Right lobe of liver (tissue), 4 donors: ENCODE results near the gene AKAP17A.

ENCODE experiments used
- POLR2A ChIP-seq: fragments of 450-650 bp; IDR thresholded peaks from one replicate; pipeline ENCODE4 v1.6.1; 2017; ENCODE audit warnings: antibody characterized with exemption, mild to moderate bottlenecking
- TF ChIP-seq, protein P1 (sequence below), 4 donors: fragments of 200-600 bp in 3 of 4; fragments of 450-650 bp in 1 of 4; IDR thresholded peaks; one replicate each; pipeline versions ENCODE4 v1.5.1 to v1.8.0; 2016 to 2022; ENCODE audit warnings: antibody characterized with exemption in 4 of 4, mild to moderate bottlenecking in 2 of 4
- donor health status: DM: no; HTN: no; CAD: no.
- donor health status: DM: no; HTN: no; CAD: no.
- donor health status: DM: no; HTN: yes; CAD: no.

GRCh38 chrX:1595711-1596060, 4.3 kb downstream of the AKAP17A start:
- TF ChIP-seq POLR2A, result no peak
- TF ChIP-seq, protein P1, sequence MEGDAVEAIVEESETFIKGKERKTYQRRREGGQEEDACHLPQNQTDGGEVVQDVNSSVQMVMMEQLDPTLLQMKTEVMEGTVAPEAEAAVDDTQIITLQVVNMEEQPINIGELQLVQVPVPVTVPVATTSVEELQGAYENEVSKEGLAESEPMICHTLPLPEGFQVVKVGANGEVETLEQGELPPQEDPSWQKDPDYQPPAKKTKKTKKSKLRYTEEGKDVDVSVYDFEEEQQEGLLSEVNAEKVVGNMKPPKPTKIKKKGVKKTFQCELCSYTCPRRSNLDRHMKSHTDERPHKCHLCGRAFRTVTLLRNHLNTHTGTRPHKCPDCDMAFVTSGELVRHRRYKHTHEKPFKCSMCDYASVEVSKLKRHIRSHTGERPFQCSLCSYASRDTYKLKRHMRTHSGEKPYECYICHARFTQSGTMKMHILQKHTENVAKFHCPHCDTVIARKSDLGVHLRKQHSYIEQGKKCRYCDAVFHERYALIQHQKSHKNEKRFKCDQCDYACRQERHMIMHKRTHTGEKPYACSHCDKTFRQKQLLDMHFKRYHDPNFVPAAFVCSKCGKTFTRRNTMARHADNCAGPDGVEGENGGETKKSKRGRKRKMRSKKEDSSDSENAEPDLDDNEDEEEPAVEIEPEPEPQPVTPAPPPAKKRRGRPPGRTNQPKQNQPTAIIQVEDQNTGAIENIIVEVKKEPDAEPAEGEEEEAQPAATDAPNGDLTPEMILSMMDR (IDR thresholded peaks at IDR 0.05), result no peak
